IMR-90 (cell line): ENCODE results near the gene RAI1. TPM values are rescaled to one million over a fixed set of nuclear protein-coding genes. Genes with fewer than 3 reads are reported as not detected.

Experiments
- ATAC-seq: fragments of 200-7000 bp; cut with Tn5 transposase; 2 replicates; pipeline ENCODE4 v1.9.1; 2020; ENCODE audit warnings: low read depth, mild to moderate bottlenecking, moderate library complexity
- BruUV-seq: library from RNA; stranded (reverse); fragments of 400-500 nt; replicated peaks from 2 replicates; lab custom pipeline; 2021; lab: Mats Ljungman, UMichigan
- CTCF ChIA-PET: fragments of 300-600 bp; formaldehyde crosslinking; extraction: SDS; loops from one replicate; lab custom pipeline; 2021; ENCODE audit warnings: antibody characterized with exemption; lab: Yijun Ruan, JAX
- POLR2A ChIA-PET: fragments of 300-600 bp; sonication (Branson Sonifier 250); formaldehyde crosslinking; loops from one replicate; lab custom pipeline; 2022; ENCODE audit warnings: antibody characterized with exemption; ENCODE audit not compliant: unreplicated experiment; lab: Charles Lee
- DNase-seq: peaks from one replicate; pipeline ENCODE4 v3.0.0; 2013
- H2AFZ ChIP-seq: replicated peaks from 2 replicates; pipeline ENCODE3; 2013; ENCODE audit warnings: low read length, mild to moderate bottlenecking; ENCODE audit not compliant: poor library complexity
- H2AK5ac ChIP-seq: 2 replicates; pipeline ENCODE4 v1.6.1; 2013; ENCODE audit warnings: low read depth, low read length, inconsistent platforms
- H2AK9ac ChIP-seq: replicated peaks from 2 replicates; pipeline ENCODE3; 2013; ENCODE audit warnings: mild to moderate bottlenecking, low read depth, low read length, moderate library complexity; ENCODE audit not compliant: poor library complexity
- H2BK120ac ChIP-seq: 2 replicates; pipeline ENCODE4 v1.6.1; 2013; ENCODE audit warnings: low read depth, low read length, inconsistent platforms
- H2BK15ac ChIP-seq: 3 replicates; pipeline ENCODE4 v1.6.1; 2013; ENCODE audit warnings: low read depth, low read length, inconsistent platforms
- H2BK20ac ChIP-seq: 2 replicates; pipeline ENCODE4 v1.6.1; 2013; ENCODE audit warnings: low read depth, mild to moderate bottlenecking, inconsistent platforms, low read length, moderate library complexity
- H2BK5ac ChIP-seq: 2 replicates; pipeline ENCODE4 v1.6.1; 2013; ENCODE audit warnings: mild to moderate bottlenecking, low read depth, low read length, inconsistent platforms; ENCODE audit not compliant: poor library complexity, severe bottlenecking
- H3K14ac ChIP-seq: replicated peaks from 2 replicates; pipeline ENCODE4 v1.6.1; 2013; ENCODE audit warnings: low read depth, low read length, inconsistent platforms
- H3K18ac ChIP-seq: 2 replicates; pipeline ENCODE4 v1.6.1; 2013; ENCODE audit warnings: low read depth, low read length, control low read depth
- H3K23ac ChIP-seq: 2 replicates; pipeline ENCODE4 v1.6.1; 2013; ENCODE audit warnings: low read depth, low read length, inconsistent platforms
- H3K27ac ChIP-seq: 2 replicates; pipeline ENCODE4 v1.5.1; 2013; ENCODE audit warnings: mild to moderate bottlenecking, control low read depth, low read length; ENCODE audit not compliant: insufficient read depth
- H3K27me3 ChIP-seq: 2 replicates; pipeline ENCODE4 v1.6.1; 2013; ENCODE audit warnings: low read length; ENCODE audit not compliant: control insufficient read depth, insufficient read depth
- H3K36me3 ChIP-seq: 2 replicates; pipeline ENCODE4 v1.6.1; 2013; ENCODE audit warnings: low read length, mixed read lengths; ENCODE audit not compliant: control insufficient read depth, insufficient read depth
- H3K4ac ChIP-seq: 2 replicates; pipeline ENCODE4 v1.6.1; 2013; ENCODE audit warnings: low read depth, low read length, inconsistent platforms
- H3K4me1 ChIP-seq: 2 replicates; pipeline ENCODE4 v1.6.1; 2013; ENCODE audit warnings: low read length, mixed read lengths; ENCODE audit not compliant: control insufficient read depth, insufficient read depth
- H3K4me2 ChIP-seq: 2 replicates; pipeline ENCODE4 v1.6.1; 2013; ENCODE audit warnings: low read depth, mild to moderate bottlenecking, control low read depth, low read length, moderate library complexity
- H3K4me3 ChIP-seq: 2 replicates; pipeline ENCODE4 v1.5.1; 2013; ENCODE audit warnings: low read depth, mild to moderate bottlenecking, control low read depth, low read length, moderate library complexity; ENCODE audit not compliant: insufficient read depth
- H3K56ac ChIP-seq: 2 replicates; pipeline ENCODE4 v1.6.1; 2013; ENCODE audit warnings: low read length, inconsistent platforms; ENCODE audit not compliant: insufficient read depth; ENCODE audit errors: extremely low read depth
- H3K79me1 ChIP-seq, 2 experiments: 2 replicates each; pipeline ENCODE4 v1.6.1; 2013; ENCODE audit warnings: low read length in 2 of 2, inconsistent platforms in 1 of 2, low read depth in 1 of 2
- H3K9ac ChIP-seq: 2 replicates; pipeline ENCODE4 v1.6.1; 2013; ENCODE audit warnings: low read depth, low read length, control low read depth
- H3K9me1 ChIP-seq: 2 replicates; pipeline ENCODE4 v1.6.1; 2013; ENCODE audit warnings: low read length, inconsistent platforms; ENCODE audit not compliant: insufficient read depth
- H3K9me3 ChIP-seq: 2 replicates; pipeline ENCODE4 v1.6.1; 2013; ENCODE audit warnings: low read length; ENCODE audit not compliant: control insufficient read depth, insufficient read depth
- H4K20me1 ChIP-seq: 2 replicates; pipeline ENCODE4 v1.6.1; 2013; ENCODE audit warnings: low read length, inconsistent platforms; ENCODE audit not compliant: insufficient read depth
- H4K5ac ChIP-seq: 2 replicates; pipeline ENCODE4 v1.6.1; 2013; ENCODE audit warnings: mild to moderate bottlenecking, low read depth, low read length, control low read depth
- H4K8ac ChIP-seq, 2 experiments: 2 replicates each; pipeline ENCODE4 v1.6.1; 2013; ENCODE audit warnings: low read depth in 2 of 2, low read length in 2 of 2, control low read depth in 1 of 2, inconsistent platforms in 1 of 2
- H4K91ac ChIP-seq: 2 replicates; pipeline ENCODE4 v1.6.1; 2013; ENCODE audit warnings: low read depth, low read length, inconsistent platforms; ENCODE audit not compliant: insufficient read depth
- CEBPB ChIP-seq: IDR thresholded peaks from 2 replicates; pipeline ENCODE4 v1.6.1; 2012; ENCODE audit warnings: low read depth, low read length, improper control_type of control experiment
- FOS ChIP-seq: fragments of 150-350 bp; IDR thresholded peaks from 2 replicates; pipeline ENCODE4 v1.6.1; 2016; ENCODE audit warnings: low read depth, low read length
- MAFK ChIP-seq: IDR thresholded peaks from 2 replicates; pipeline ENCODE4 v1.6.1; 2012; ENCODE audit warnings: low read depth, low read length, improper control_type of control experiment
- MAZ ChIP-seq: IDR thresholded peaks from 2 replicates; pipeline ENCODE4 v1.6.1; 2012; ENCODE audit warnings: low read depth, mild to moderate bottlenecking, low read length, improper control_type of control experiment, moderate library complexity, borderline replicate concordance
- RCOR1 ChIP-seq: IDR thresholded peaks from 2 replicates; pipeline ENCODE4 v1.6.1; 2012; ENCODE audit warnings: mild to moderate bottlenecking, low read length, improper control_type of control experiment; ENCODE audit not compliant: insufficient replicate concordance
- WGBS, 2 experiments: methylation state at CpG; one replicate each; pipeline versions ENCODE4 v1.1.5 to v1.1.7; 2013; ENCODE audit warnings: missing lambda C conversion rate in 2 of 2; ENCODE audit not compliant: insufficient read length in 1 of 2; ENCODE audit errors: extremely low coverage in 2 of 2; 5-methylcytosine and 5-hydroxymethylcytosine counted together
- dilution Hi-C: fragments of 300-500 bp; cut with HindIII; formaldehyde crosslinking; loops from one replicate; pipeline ENCODE4 v1.14.3; 2018; ENCODE audit warnings: low sequenced_read_pairs; ENCODE audit not compliant: unreplicated experiment
- in situ Hi-C: fragments of 300-500 bp; cut with MboI; formaldehyde crosslinking; loops from 3 replicates; pipeline ENCODE4 v1.14.3; 2019; ENCODE audit warnings: low sequenced_read_pairs, inconsistent platforms, mixed read lengths
- intact Hi-C: fragments of 100-400 bp; cut with micrococcal nuclease; formaldehyde crosslinking; loops from 2 replicates; pipeline ENCODE4 v1.10.0; 2022
- polyA plus RNA-seq, 3 experiments: library from polyadenylated mRNA; depleted of rRNA; stranded (reverse); fragments of >200 nt; gene quantifications; 2 replicates each; pipeline ENCODE4 v1.2.3, GENCODE V29; 2012; ENCODE audit warnings: low replicate concordance in 1 of 3
- total RNA-seq: library from RNA; depleted of rRNA; stranded (reverse); fragments of >200 nt; gene quantifications from 2 replicates; pipeline ENCODE4 v1.2.3, GENCODE V29; 2012

The RAI1 gene
- total and polyA plus RNA-seq, 2 of the 4 experiments (the other 2 are of a cell fraction), result 1.8 to 10.5 TPM

DNA sequence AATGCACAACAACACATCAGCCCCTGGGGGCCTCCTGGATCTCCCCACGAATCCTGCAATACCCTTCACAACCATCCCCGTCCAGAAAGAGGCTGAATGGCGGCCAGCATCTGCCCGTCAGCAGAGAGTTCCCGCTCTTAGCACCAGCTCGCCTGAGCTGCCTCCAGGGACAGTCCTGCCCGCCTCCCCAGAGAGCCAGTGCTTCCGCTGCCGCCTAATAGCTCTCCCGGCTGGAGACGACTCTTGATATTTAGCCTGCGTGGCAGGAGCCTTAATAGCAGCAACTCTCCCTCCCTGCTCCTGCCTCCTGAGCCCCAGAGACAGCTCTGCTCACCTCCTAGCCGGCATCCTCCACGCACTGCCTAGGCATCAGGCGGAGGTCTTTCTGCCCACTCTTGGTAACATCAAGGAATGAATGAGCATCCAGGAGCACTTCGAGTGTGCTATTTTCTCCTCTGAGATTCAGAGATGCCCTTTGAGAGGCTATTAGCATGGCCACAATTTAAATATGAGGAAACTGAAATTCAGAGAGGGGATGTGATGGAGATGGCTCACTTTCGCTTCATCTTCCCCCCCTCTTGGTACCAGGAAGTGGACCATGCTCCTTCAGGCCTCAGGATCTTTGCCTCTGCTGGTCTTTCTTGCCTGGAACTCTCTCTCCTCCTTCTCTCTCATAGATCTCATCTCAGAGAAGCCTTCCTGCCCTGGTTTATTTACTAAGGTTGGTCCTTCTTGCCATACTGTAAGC lies 67.9 kb downstream of the RAI1 start:
- Histone ChIP-seq H3K36me3 (peaks cover 5% of the 10 kb centered on the region; the same call in 1 of the 2 replicates), H4K91ac (no peak overlapping the region), H3K56ac (no peak overlapping the region), H2BK15ac (no peak overlapping the region), H3K9me1 (peaks cover 30% of the 10 kb centered on the region), H3K14ac (no peak overlapping the region), H4K5ac (no peak overlapping the region), H3K23ac (no peak overlapping the region), H2AK9ac (no peak overlapping the region), H3K18ac (no peak overlapping the region), H3K9me3 (no peaks in the 10 kb centered on the region), H3K9ac (no peak overlapping the region), H3K79me1 (peaks cover 39 to 90% of the 10 kb centered on the region in 2 experiments), H4K8ac (no peak overlapping the region; a peak in 1 of 4 replicates), H2AK5ac (peak overlapping the region; percentile 0; the same call in 1 of the 2 replicates), H3K27me3 (no peaks in the 10 kb centered on the region), H2BK5ac (no peak overlapping the region), H3K4ac (no peak overlapping the region), H2AFZ (no peak overlapping the region), H4K20me1 (peaks cover 76% of the 10 kb centered on the region), H3K27ac (no peak overlapping the region), H3K4me2 (no peak overlapping the region), H2BK20ac (no peak overlapping the region), H3K4me1 (peaks cover 20% of the 10 kb centered on the region), H2BK120ac (no peak overlapping the region), H3K4me3 (no peak overlapping the region)
- ChIA-PET CTCF (interaction anchor here (1.0 kb wide), 1 partner anchor 58 kb away, joined by 4 read pairs; no protein-coding TSS in a partner anchor), POLR2A (interaction anchor here (0.6 kb wide), 1 partner anchor 12 kb away, joined by 6 read pairs; no protein-coding TSS in a partner anchor)
- DNase-seq, result no peak
- dilution Hi-C loops (no loop called here), in situ Hi-C loops (no loop called here), intact Hi-C loops (loop anchor here (10.0 kb wide), 1 partner anchor 394 kb away; no protein-coding TSS in a partner anchor)
- BruUV-seq, result no TSS peak
- no peak for ATAC-seq
- WGBS, 2 experiments, result 80% methylated on average over 8 of the region's 17 CpGs; no CpG with 5 or more reads in 1 of the 2 experiments
- TF ChIP-seq FOS, result no peak
- TF ChIP-seq MAFK, result no peak
- TF ChIP-seq MAZ, result no peak
- TF ChIP-seq CEBPB, result no peak
- no peak for TF ChIP-seq RCOR1
